ENCODE results near the gene UBXN2A. TPM values are rescaled to one million over a fixed set of nuclear protein-coding genes. Genes with fewer than 3 reads are reported as not detected.

UBXN2A gene
- total RNA-seq, 1 donor: 10.9 TPM

- Histone ChIP-seq H3K79me2 (ENCODE audit: insufficient read depth, low read length) (no peaks in the 10 kb centered on the region), H3K27me3 (ENCODE audit: insufficient read depth, low read length) (no peaks in the 10 kb centered on the region), H2AFZ (ENCODE audit: low read length) (no peak overlapping the region), H3K4me3 (ENCODE audit: insufficient read depth, low read length) (no peak overlapping the region), H4K20me1 (ENCODE audit: insufficient read depth, low read length) (no peaks in the 10 kb centered on the region), H3K27ac (ENCODE audit: low read depth, low read length) (peak overlapping the region; percentile 71), H3K4me2 (ENCODE audit: insufficient read depth, low read length) (no peak overlapping the region), H3K9me3 (ENCODE audit: low read depth, low read length) (no peaks in the 10 kb centered on the region), H3K36me3 (ENCODE audit: insufficient read depth, low read length) (no peaks in the 10 kb centered on the region), H3K4me1 (ENCODE audit: insufficient read depth, low read length) (peaks cover 16% of the 10 kb centered on the region)
- peak; percentile 85 for DNase-seq (ENCODE audit: insufficient read length, low spot score, missing footprints)
- TF ChIP-seq CTCF (IDR thresholded peaks at IDR 0.05; ENCODE audit: extremely low read depth, low read depth, low read length): no peak
Observed at GRCh38 chr2:24016376-24016761, 76.1 kb downstream of the UBXN2A start.

- no peaks in the 10 kb centered on the region for H4K20me1 ChIP-seq (ENCODE audit: insufficient read depth, low read length)
- no peak overlapping the region for H3K4me2 ChIP-seq (ENCODE audit: insufficient read depth, low read length)
- peak overlapping the region; percentile 71 for H3K27ac ChIP-seq (ENCODE audit: low read depth, low read length)
- no peaks in the 10 kb centered on the region for H3K27me3 ChIP-seq (ENCODE audit: insufficient read depth, low read length)
- H3K79me2 ChIP-seq (ENCODE audit: insufficient read depth, low read length): no peaks in the 10 kb centered on the region
- no peak overlapping the region for H3K4me3 ChIP-seq (ENCODE audit: insufficient read depth, low read length)
- no peak for DNase-seq (ENCODE audit: insufficient read length, low spot score, missing footprints)
- no peaks in the 10 kb centered on the region for H3K9me3 ChIP-seq (ENCODE audit: low read depth, low read length)
- no peaks in the 10 kb centered on the region for H3K36me3 ChIP-seq (ENCODE audit: insufficient read depth, low read length)
- peaks cover 16% of the 10 kb centered on the region for H3K4me1 ChIP-seq (ENCODE audit: insufficient read depth, low read length)
- no peak for TF ChIP-seq CTCF (IDR thresholded peaks at IDR 0.05; ENCODE audit: extremely low read depth, low read depth, low read length)
- H2AFZ ChIP-seq (ENCODE audit: low read length): no peak overlapping the region
Observed at GRCh38 chr2:24016853-24017703, 76.8 kb downstream of the UBXN2A start.

GRCh38 chr2:24017711-24018110, 77.4 kb downstream of the UBXN2A start:
- Histone ChIP-seq H3K79me2 (ENCODE audit: insufficient read depth, low read length) (no peaks in the 10 kb centered on the region), H3K27ac (ENCODE audit: low read depth, low read length) (no peak overlapping the region), H3K4me3 (ENCODE audit: insufficient read depth, low read length) (no peak overlapping the region), H3K4me2 (ENCODE audit: insufficient read depth, low read length) (no peak overlapping the region), H3K36me3 (ENCODE audit: insufficient read depth, low read length) (no peaks in the 10 kb centered on the region), H3K27me3 (ENCODE audit: insufficient read depth, low read length) (no peaks in the 10 kb centered on the region), H2AFZ (ENCODE audit: low read length) (no peak overlapping the region), H4K20me1 (ENCODE audit: insufficient read depth, low read length) (no peaks in the 10 kb centered on the region), H3K4me1 (ENCODE audit: insufficient read depth, low read length) (peaks cover 16% of the 10 kb centered on the region), H3K9me3 (ENCODE audit: low read depth, low read length) (no peaks in the 10 kb centered on the region)
- TF ChIP-seq CTCF (IDR thresholded peaks at IDR 0.05; ENCODE audit: extremely low read depth, low read depth, low read length): no peak
- no peak for DNase-seq (ENCODE audit: insufficient read length, low spot score, missing footprints)

GRCh38 chr2:24018241-24018640, 78.0 kb downstream of the UBXN2A start:
- Histone ChIP-seq H4K20me1 (ENCODE audit: insufficient read depth, low read length) (no peaks in the 10 kb centered on the region), H3K27ac (ENCODE audit: low read depth, low read length) (no peak overlapping the region), H3K36me3 (ENCODE audit: insufficient read depth, low read length) (no peaks in the 10 kb centered on the region), H3K4me2 (ENCODE audit: insufficient read depth, low read length) (no peak overlapping the region), H3K4me1 (ENCODE audit: insufficient read depth, low read length) (peaks cover 16% of the 10 kb centered on the region), H3K79me2 (ENCODE audit: insufficient read depth, low read length) (no peaks in the 10 kb centered on the region), H3K9me3 (ENCODE audit: low read depth, low read length) (no peaks in the 10 kb centered on the region), H3K27me3 (ENCODE audit: insufficient read depth, low read length) (no peaks in the 10 kb centered on the region), H3K4me3 (ENCODE audit: insufficient read depth, low read length) (no peak overlapping the region), H2AFZ (ENCODE audit: low read length) (no peak overlapping the region)
- TF ChIP-seq CTCF (IDR thresholded peaks at IDR 0.05; ENCODE audit: extremely low read depth, low read depth, low read length): no peak
- no peak for DNase-seq (ENCODE audit: insufficient read length, low spot score, missing footprints)
